Mesendoderm (in vitro differentiated cells): ENCODE data around the gene FRMD4A.

Experiments
- DNase-seq: peaks from one replicate; pipeline ENCODE4 v3.0.0; 2013
- H2AK5ac ChIP-seq: 2 replicates; pipeline ENCODE4 v1.6.1; 2013; ENCODE audit warnings: low read length, inconsistent platforms
- H2BK120ac ChIP-seq: 2 replicates; pipeline ENCODE4 v1.6.1; 2013; ENCODE audit warnings: low read depth, mild to moderate bottlenecking, low read length, moderate library complexity, mixed read lengths
- H2BK15ac ChIP-seq: replicated peaks from 2 replicates; pipeline ENCODE4 v1.6.1; 2013; ENCODE audit warnings: low read depth, mild to moderate bottlenecking, moderate library complexity
- H2BK5ac ChIP-seq: 2 replicates; pipeline ENCODE4 v1.6.1; 2013; ENCODE audit warnings: low read length, inconsistent platforms
- H3K18ac ChIP-seq: 2 replicates; pipeline ENCODE4 v1.6.1; 2013; ENCODE audit warnings: mild to moderate bottlenecking, low read length, mixed read lengths
- H3K23ac ChIP-seq: one replicate; pipeline ENCODE4 v1.6.1; 2013; ENCODE audit warnings: low read length
- H3K27ac ChIP-seq: 2 replicates; pipeline ENCODE4 v1.5.1; 2013; ENCODE audit warnings: low read depth, mild to moderate bottlenecking, inconsistent platforms, low read length, moderate library complexity
- H3K27me3 ChIP-seq: 2 replicates; pipeline ENCODE4 v1.6.1; 2013; ENCODE audit warnings: low read length, control low read depth, mild to moderate bottlenecking, inconsistent platforms; ENCODE audit not compliant: insufficient read depth, poor library complexity
- H3K36me3 ChIP-seq: 2 replicates; pipeline ENCODE4 v1.6.1; 2013; ENCODE audit warnings: low read length, inconsistent platforms; ENCODE audit not compliant: control insufficient read depth, insufficient read depth
- H3K4ac ChIP-seq: one replicate; pipeline ENCODE4 v1.6.1; 2013; ENCODE audit warnings: low read depth, mild to moderate bottlenecking, low read length, moderate library complexity
- H3K4me1 ChIP-seq: 2 replicates; pipeline ENCODE4 v1.6.1; 2013; ENCODE audit warnings: low read depth, low read length, inconsistent platforms; ENCODE audit not compliant: control insufficient read depth
- H3K4me2 ChIP-seq: 2 replicates; pipeline ENCODE4 v1.6.1; 2013; ENCODE audit warnings: low read length
- H3K4me3 ChIP-seq: 2 replicates; pipeline ENCODE4 v1.5.1; 2013; ENCODE audit warnings: mild to moderate bottlenecking, low read length
- H3K56ac ChIP-seq: one replicate; pipeline ENCODE4 v1.6.1; 2013; ENCODE audit warnings: low read length
- H3K79me1 ChIP-seq: 2 replicates; pipeline ENCODE4 v1.6.1; 2013; ENCODE audit warnings: low read length, inconsistent platforms
- H3K79me2 ChIP-seq: 2 replicates; pipeline ENCODE4 v1.6.1; 2013; ENCODE audit warnings: mild to moderate bottlenecking, low read length; ENCODE audit not compliant: control insufficient read depth, insufficient read depth
- H3K9ac ChIP-seq: 2 replicates; pipeline ENCODE4 v1.6.1; 2013; ENCODE audit warnings: low read length, inconsistent platforms
- H4K5ac ChIP-seq: one replicate; pipeline ENCODE4 v1.6.1; 2013; ENCODE audit warnings: low read length
- H4K8ac ChIP-seq: one replicate; pipeline ENCODE4 v1.6.1; 2013; ENCODE audit warnings: low read depth, mild to moderate bottlenecking, control low read depth, low read length, moderate library complexity
- WGBS: extraction: QIAGEN DNeasy Blood & Tissue Kit; methylation state at CpG from one replicate; pipeline ENCODE4 v1.1.7; 2013; ENCODE audit warnings: low lambda C conversion rate, missing lambda C conversion rate; ENCODE audit not compliant: insufficient coverage; ENCODE audit errors: extremely low coverage; 5-methylcytosine and 5-hydroxymethylcytosine counted together

The FRMD4A gene

GRCh38 chr10:13720699-13721098 lies 610.0 kb downstream of the FRMD4A start:
- H3K27ac ChIP-seq: no peak overlapping the region
- no peak overlapping the region for H2AK5ac ChIP-seq
- no peak overlapping the region for H4K8ac ChIP-seq
- H3K56ac ChIP-seq: no peak overlapping the region
- WGBS: no CpG with 5 or more reads among the region's 4 CpGs
- no peak overlapping the region for H3K18ac ChIP-seq
- no peaks in the 10 kb centered on the region for H3K4me1 ChIP-seq
- H2BK5ac ChIP-seq: no peak overlapping the region
- H4K5ac ChIP-seq: no peak overlapping the region
- no peak overlapping the region for H3K4ac ChIP-seq
- H3K79me2 ChIP-seq: no peaks in the 10 kb centered on the region
- no peak overlapping the region for H2BK15ac ChIP-seq
- DNase-seq: no peak
- no peak overlapping the region for H3K9ac ChIP-seq
- no peak overlapping the region for H2BK120ac ChIP-seq
- H3K4me2 ChIP-seq: no peak overlapping the region
- no peaks in the 10 kb centered on the region for H3K36me3 ChIP-seq
- no peaks in the 10 kb centered on the region for H3K79me1 ChIP-seq
- no peak overlapping the region for H3K23ac ChIP-seq
- H3K27me3 ChIP-seq: no peaks in the 10 kb centered on the region
- no peak overlapping the region for H3K4me3 ChIP-seq

DNA sequence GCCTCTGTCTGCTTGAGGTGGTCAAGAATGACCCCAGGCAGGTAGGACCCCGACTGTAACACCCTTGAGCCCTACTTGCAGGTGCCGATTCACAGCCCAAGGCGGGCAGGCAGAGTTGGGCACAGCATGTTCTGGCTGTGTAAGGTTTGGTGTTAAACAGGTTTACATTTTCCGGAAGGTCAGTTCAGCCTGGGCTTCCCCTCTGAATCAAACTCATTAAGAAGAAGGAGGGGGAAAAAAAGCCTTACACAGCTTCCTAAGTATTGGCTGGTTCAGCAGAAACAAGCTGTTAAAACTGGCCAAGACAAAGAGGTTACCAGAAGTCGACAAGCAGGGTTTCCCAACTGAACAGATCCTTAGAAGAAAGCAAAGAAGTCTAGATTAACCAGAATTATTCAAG lies 611.3 kb downstream of the FRMD4A start:
- Histone ChIP-seq H3K4me1 (no peaks in the 10 kb centered on the region), H3K36me3 (no peaks in the 10 kb centered on the region), H3K79me1 (no peaks in the 10 kb centered on the region), H3K9ac (no peak overlapping the region), H2AK5ac (no peak overlapping the region), H2BK5ac (no peak overlapping the region), H3K56ac (no peak overlapping the region), H4K8ac (no peak overlapping the region), H3K27ac (no peak overlapping the region), H3K4me2 (no peak overlapping the region), H2BK120ac (no peak overlapping the region), H3K27me3 (no peaks in the 10 kb centered on the region), H3K79me2 (no peaks in the 10 kb centered on the region), H4K5ac (no peak overlapping the region), H2BK15ac (no peak overlapping the region), H3K4ac (no peak overlapping the region), H3K23ac (no peak overlapping the region), H3K4me3 (no peak overlapping the region), H3K18ac (no peak overlapping the region)
- WGBS: no CpG with 5 or more reads among the region's 5 CpGs
- no peak for DNase-seq

DNA sequence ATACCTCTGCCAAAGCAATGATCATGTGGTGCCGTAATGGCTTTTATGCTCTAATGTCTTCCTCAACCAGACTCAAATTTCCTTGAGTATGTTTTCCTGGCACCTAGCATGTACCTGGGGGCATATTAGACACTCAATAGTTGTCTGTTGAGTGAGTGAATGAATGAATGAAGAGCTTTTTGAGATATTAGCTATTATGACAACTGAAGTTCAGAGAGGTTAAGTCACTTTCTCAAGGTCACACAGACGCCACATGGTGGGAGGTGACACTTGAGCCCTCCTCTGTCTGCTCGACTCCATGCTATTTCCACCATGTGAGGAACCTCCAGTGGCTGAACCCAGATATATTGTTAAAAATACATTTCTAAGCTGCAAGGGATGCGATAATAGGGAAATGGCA lies 611.9 kb downstream of the FRMD4A start:
- H3K4me2 ChIP-seq: no peak overlapping the region
- no peak overlapping the region for H3K18ac ChIP-seq
- H2BK120ac ChIP-seq: no peak overlapping the region
- H4K8ac ChIP-seq: no peak overlapping the region
- H3K4me3 ChIP-seq: no peak overlapping the region
- no peak for DNase-seq
- H2BK5ac ChIP-seq: no peak overlapping the region
- H3K79me1 ChIP-seq: no peaks in the 10 kb centered on the region
- H3K4ac ChIP-seq: no peak overlapping the region
- no peaks in the 10 kb centered on the region for H3K79me2 ChIP-seq
- H4K5ac ChIP-seq: no peak overlapping the region
- no peak overlapping the region for H2AK5ac ChIP-seq
- H3K23ac ChIP-seq: no peak overlapping the region
- H3K36me3 ChIP-seq: no peaks in the 10 kb centered on the region
- H3K56ac ChIP-seq: no peak overlapping the region
- no peaks in the 10 kb centered on the region for H3K27me3 ChIP-seq
- no peak overlapping the region for H3K9ac ChIP-seq
- no peak overlapping the region for H3K27ac ChIP-seq
- WGBS: no CpG with 5 or more reads among the region's 4 CpGs
- no peaks in the 10 kb centered on the region for H3K4me1 ChIP-seq
- no peak overlapping the region for H2BK15ac ChIP-seq

DNA sequence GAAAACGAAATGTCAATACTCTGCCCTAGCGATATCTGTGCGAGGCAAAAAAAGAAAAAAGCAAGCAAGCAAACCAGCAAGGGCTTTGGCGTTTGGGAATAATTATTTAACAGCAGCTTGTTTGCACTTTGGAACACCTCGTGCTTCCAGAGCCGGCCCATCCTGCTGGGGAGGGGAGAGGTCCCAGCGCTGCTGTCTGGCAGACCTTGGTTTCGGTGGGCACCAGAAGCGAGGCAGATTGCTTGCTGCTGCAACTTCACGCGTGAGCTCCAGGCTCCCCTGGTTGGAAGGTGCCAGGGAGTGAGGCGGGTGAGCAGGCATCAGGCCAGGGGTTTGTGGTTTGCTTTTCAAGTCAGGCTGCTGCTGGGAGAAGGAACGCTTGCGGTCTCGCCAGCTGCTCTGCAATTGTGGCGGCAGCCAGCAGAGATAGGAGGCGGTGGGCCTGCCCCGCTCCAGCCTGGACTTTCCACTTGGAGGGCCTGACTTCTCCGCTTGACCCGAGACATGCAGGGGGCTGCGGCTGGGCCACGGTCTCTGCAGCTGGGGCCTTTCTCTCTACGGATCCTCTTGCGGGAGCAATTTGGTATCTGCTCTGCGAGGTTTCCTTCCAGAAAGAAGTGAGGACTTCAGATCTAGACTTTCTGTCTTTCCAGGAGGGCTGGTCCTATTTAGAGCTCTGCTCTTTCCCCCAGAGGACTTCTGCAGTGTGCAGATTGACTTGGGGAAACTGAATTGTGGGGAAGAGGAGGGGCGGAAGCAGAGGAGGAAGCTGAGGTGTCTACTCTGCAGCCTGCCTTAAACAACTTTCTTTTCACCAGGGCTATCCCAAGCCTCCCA lies 612.6 kb downstream of the FRMD4A start:
- no CpG with 5 or more reads among the region's 26 CpGs for WGBS
- no peak for DNase-seq
- no peaks in the 10 kb centered on the region for H3K79me2 ChIP-seq
- H3K4me1 ChIP-seq: peaks cover 3% of the 10 kb centered on the region
- no peak overlapping the region for H3K27ac ChIP-seq
- H3K18ac ChIP-seq: no peak overlapping the region
- no peak overlapping the region for H4K8ac ChIP-seq
- no peak overlapping the region for H3K56ac ChIP-seq
- no peak overlapping the region for H4K5ac ChIP-seq
- H3K23ac ChIP-seq: no peak overlapping the region
- no peak overlapping the region for H3K4me3 ChIP-seq
- no peak overlapping the region for H2AK5ac ChIP-seq
- H2BK120ac ChIP-seq: no peak overlapping the region
- no peak overlapping the region for H2BK5ac ChIP-seq
- H3K9ac ChIP-seq: no peak overlapping the region
- H3K27me3 ChIP-seq: no peaks in the 10 kb centered on the region
- H2BK15ac ChIP-seq: no peak overlapping the region
- no peaks in the 10 kb centered on the region for H3K36me3 ChIP-seq
- H3K4me2 ChIP-seq: no peak overlapping the region
- H3K79me1 ChIP-seq: no peaks in the 10 kb centered on the region
- H3K4ac ChIP-seq: no peak overlapping the region

DNA sequence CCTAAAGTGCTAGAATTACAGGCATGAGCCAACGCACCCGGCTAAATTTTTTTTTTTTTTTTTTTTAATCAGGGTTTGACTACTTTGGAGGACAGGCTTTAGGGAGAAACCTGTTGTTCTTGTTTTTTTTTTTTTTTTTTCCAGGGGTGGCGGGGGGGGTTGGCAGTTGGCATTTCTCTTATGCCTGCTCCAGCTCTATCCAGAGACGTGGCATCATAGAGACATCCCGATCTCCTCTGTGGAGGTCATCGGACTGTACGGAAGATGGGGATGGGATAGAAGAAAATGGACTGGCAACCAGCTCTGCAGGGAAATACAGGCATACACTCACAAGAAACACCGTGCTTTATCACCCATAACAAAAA lies 613.2 kb downstream of the FRMD4A start:
- H3K4me2 ChIP-seq: no peak overlapping the region
- H3K18ac ChIP-seq: no peak overlapping the region
- H3K4me3 ChIP-seq: no peak overlapping the region
- no peak overlapping the region for H2BK15ac ChIP-seq
- H2BK120ac ChIP-seq: no peak overlapping the region
- H2AK5ac ChIP-seq: no peak overlapping the region
- H4K5ac ChIP-seq: no peak overlapping the region
- WGBS: no CpG with 5 or more reads among the region's 8 CpGs
- H3K79me2 ChIP-seq: no peaks in the 10 kb centered on the region
- DNase-seq: no peak
- H3K36me3 ChIP-seq: no peaks in the 10 kb centered on the region
- no peak overlapping the region for H3K56ac ChIP-seq
- no peaks in the 10 kb centered on the region for H3K27me3 ChIP-seq
- no peak overlapping the region for H3K23ac ChIP-seq
- no peak overlapping the region for H3K27ac ChIP-seq
- H3K4me1 ChIP-seq: peaks cover 9% of the 10 kb centered on the region
- no peak overlapping the region for H4K8ac ChIP-seq
- H3K9ac ChIP-seq: no peak overlapping the region
- no peaks in the 10 kb centered on the region for H3K79me1 ChIP-seq
- no peak overlapping the region for H3K4ac ChIP-seq
- H2BK5ac ChIP-seq: no peak overlapping the region
